ENCODE measurements around the gene GOLM1. TPM values are rescaled to one million over a fixed set of nuclear protein-coding genes. Genes with fewer than 3 reads are reported as not detected.

Gene GOLM1
- total RNA-seq, 4 donors from 2014 or later = 2.9 to 8.6 (median 7.6) TPM

DNA sequence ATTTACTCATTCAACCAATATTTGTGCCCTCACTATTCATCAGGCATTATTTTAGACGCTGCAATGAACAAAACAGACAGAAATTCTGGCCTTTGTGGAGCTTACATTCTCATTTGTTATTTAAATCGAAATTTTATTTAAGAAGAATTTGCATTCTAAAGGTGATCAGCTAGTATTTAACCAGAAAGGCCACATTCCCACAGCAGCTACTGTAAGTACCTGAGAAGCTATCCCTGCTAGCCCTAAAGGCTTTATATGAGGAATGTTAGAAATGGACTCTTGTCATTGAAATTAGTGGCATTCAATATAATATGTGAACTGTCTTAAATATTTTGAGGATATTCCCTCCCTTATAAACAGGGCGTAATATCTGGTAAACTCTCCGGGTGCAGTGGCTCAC lies 35.0 kb upstream of the GOLM1 start:
- Histone ChIP-seq H3K36me3 (no peaks in the 10 kb centered on the region), H3K27me3 (no peaks in the 10 kb centered on the region), H3K9me3 (no peaks in the 10 kb centered on the region), H3K4me1 (no peaks in the 10 kb centered on the region), H3K27ac (replicated peaks in 1 of 4) (no peak overlapping the region), H3K4me3 (no peak overlapping the region)
- no peak for TF ChIP-seq POLR2A (IDR thresholded peaks at IDR 0.05; ENCODE audit: low read depth)
- no peak for TF ChIP-seq POLR2AphosphoS5 (IDR thresholded peaks at IDR 0.05)
- TF ChIP-seq, protein P1, sequence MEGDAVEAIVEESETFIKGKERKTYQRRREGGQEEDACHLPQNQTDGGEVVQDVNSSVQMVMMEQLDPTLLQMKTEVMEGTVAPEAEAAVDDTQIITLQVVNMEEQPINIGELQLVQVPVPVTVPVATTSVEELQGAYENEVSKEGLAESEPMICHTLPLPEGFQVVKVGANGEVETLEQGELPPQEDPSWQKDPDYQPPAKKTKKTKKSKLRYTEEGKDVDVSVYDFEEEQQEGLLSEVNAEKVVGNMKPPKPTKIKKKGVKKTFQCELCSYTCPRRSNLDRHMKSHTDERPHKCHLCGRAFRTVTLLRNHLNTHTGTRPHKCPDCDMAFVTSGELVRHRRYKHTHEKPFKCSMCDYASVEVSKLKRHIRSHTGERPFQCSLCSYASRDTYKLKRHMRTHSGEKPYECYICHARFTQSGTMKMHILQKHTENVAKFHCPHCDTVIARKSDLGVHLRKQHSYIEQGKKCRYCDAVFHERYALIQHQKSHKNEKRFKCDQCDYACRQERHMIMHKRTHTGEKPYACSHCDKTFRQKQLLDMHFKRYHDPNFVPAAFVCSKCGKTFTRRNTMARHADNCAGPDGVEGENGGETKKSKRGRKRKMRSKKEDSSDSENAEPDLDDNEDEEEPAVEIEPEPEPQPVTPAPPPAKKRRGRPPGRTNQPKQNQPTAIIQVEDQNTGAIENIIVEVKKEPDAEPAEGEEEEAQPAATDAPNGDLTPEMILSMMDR (IDR thresholded peaks at IDR 0.05) = no peak
- TF ChIP-seq EP300 (IDR thresholded peaks at IDR 0.05) = no peak
- no peak for DNase-seq (ENCODE audit: extremely low spot score)
- 92% methylated on average over 4 of the region's 4 CpGs for WGBS
- intact Hi-C loops (cut with DNase I) = no loop called here

DNA sequence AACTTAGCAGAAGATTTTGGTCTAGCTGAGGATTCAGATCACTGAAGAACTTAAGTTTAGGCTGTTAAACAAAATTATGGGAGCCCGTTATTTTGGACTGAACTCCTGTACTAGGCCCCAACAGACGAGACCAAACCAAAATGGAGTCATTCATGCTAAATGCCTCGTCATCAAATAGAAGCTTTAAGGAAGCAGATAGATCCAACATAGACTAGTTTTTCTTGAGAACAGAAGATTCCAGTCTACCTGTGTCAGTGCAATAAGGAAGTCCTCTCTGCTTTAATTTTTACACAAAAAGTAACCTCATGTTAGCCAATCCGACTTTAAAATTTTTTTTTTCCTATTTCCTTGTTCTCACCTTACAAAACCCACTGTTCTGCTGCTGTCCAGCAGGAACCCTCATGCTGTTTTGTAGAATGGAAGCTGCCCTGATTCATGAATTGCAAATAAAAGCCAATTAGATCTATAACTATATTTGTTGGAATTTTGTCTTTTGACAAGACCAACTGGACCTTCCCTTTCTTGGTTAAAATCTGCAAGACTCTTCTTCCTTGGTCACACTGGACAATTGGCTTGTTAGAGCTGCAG lies 29.0 kb upstream of the GOLM1 start:
- peaks cover 8 to 14% (median 11%) of the 10 kb centered on the region in 4 donors for H3K4me1 ChIP-seq
- no peak for DNase-seq (ENCODE audit: extremely low spot score)
- H3K9me3 ChIP-seq = no peaks in the 10 kb centered on the region
- H3K27me3 ChIP-seq = no peaks in the 10 kb centered on the region
- WGBS = 94% methylated on average over 4 of the region's 4 CpGs
- no peaks in the 10 kb centered on the region for H3K36me3 ChIP-seq
- intact Hi-C loops (cut with DNase I) = no loop called here
- TF ChIP-seq, protein P1 (IDR thresholded peaks at IDR 0.05) = no peak
- no peak for TF ChIP-seq EP300 (IDR thresholded peaks at IDR 0.05)
- no peak for TF ChIP-seq POLR2AphosphoS5 (IDR thresholded peaks at IDR 0.05)
- no peak for TF ChIP-seq POLR2A (IDR thresholded peaks at IDR 0.05; ENCODE audit: low read depth)
- H3K27ac ChIP-seq (replicated peaks in 1 of 4) = no peak overlapping the region
- no peak overlapping the region for H3K4me3 ChIP-seq

DNA sequence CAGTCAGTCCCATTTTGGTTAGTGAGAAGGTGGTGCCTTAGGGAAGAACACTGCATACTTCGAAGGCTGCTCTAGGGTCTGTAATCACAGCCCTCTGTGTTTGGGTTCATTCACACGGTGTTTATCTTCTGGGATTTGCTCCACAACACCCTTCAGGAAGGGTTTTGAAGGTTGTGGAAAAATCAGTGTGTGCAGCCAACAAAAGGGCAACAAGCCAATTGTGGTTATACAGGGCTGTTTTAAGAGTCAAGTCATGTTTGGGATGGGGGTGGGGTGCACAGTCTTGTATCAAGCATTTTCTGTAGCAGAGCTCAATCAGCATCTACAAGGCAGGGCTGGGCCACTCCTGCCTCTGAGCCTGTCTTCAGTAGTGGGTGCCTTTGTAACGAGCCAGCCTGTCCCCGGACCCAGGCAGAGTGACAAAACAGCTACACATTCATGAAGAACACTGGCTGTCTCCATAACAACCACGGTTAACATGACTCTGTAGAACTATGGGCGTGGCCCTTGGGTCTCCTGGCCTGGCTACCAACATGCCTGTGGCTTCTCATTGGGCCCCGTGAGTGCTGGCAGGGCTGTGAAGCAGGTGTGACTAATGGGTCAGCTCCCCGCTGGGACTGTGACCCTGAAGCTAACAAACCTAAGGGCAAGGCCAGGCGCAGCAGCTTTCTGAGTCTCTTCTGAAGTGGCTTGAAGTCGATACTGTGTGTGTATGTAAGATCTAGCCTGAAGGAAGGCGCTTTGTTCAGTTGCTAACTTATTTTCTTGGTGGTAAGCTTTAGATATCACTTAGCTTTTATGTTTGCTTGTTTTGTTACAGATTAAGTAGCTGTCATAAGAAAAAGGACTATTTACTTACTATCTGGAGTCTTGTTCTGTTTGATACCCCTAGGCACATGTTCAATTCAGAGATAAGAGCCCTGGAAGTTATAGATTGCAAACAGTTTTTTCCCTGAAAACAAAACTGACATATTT lies 27.9 kb upstream of the GOLM1 start:
- DNase-seq (ENCODE audit: extremely low spot score) = no peak
- intact Hi-C loops (cut with DNase I) = no loop called here
- no peak overlapping the region for H3K4me3 ChIP-seq
- H3K4me1 ChIP-seq = peaks cover 8 to 14% (median 11%) of the 10 kb centered on the region in 4 donors
- no peaks in the 10 kb centered on the region for H3K36me3 ChIP-seq
- 63% methylated on average over 11 of the region's 11 CpGs for WGBS
- TF ChIP-seq EP300 (IDR thresholded peaks at IDR 0.05) (no peak), POLR2AphosphoS5 (IDR thresholded peaks at IDR 0.05) (no peak), POLR2A (IDR thresholded peaks at IDR 0.05; ENCODE audit: low read depth) (no peak)
- TF ChIP-seq, protein P1 (IDR thresholded peaks at IDR 0.05) = no peak
- H3K27ac ChIP-seq (replicated peaks in 1 of 4) = no peak overlapping the region
- no peaks in the 10 kb centered on the region for H3K27me3 ChIP-seq
- H3K9me3 ChIP-seq = no peaks in the 10 kb centered on the region

DNA sequence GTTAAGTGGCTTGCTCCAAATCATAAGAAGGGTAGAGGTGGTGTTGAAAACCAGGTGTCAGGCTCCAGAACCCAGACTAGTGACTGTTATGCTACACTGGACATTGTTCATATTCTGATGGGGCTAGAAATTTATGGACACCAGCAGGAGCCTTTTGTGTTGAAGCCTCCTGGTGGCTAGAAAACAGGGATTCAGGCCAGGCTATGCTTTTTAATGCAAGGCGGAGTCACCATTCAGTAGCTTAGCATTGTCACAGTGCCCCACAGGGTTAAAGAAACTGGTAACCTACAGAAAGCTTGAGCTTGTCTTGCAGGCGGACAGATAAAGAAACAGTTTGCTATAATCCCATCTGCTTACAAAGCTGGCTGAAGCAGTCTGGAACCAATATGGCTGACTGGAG lies 23.0 kb upstream of the GOLM1 start:
- H3K4me3 ChIP-seq = no peak overlapping the region

More for the DNA sequence above, 23.0 kb upstream of the GOLM1 start:
- DNase-seq (ENCODE audit: extremely low spot score) = no peak
- Histone ChIP-seq H3K27ac (replicated peaks in 1 of 4) (no peak overlapping the region), H3K9me3 (no peaks in the 10 kb centered on the region), H3K27me3 (no peaks in the 10 kb centered on the region), H3K4me1 (peaks cover 6 to 10% (median 8%) of the 10 kb centered on the region in 4 donors), H3K36me3 (no peaks in the 10 kb centered on the region)
- intact Hi-C loops (cut with DNase I) = no loop called here
- TF ChIP-seq, protein P1 (IDR thresholded peaks at IDR 0.05) = no peak
- no peak for TF ChIP-seq EP300 (IDR thresholded peaks at IDR 0.05)
- no peak for TF ChIP-seq POLR2AphosphoS5 (IDR thresholded peaks at IDR 0.05)
- no peak for TF ChIP-seq POLR2A (IDR thresholded peaks at IDR 0.05; ENCODE audit: low read depth)
- WGBS = 77% methylated on average over 2 of the region's 2 CpGs
